Activated naive CD8-positive, alpha-beta T cell treated with anti-CD3 and anti-CD28 coated beads, Interleukin-2, amount 10 ng/mL, durations not matched to agents 7 days and 5 days (primary cell): Measurements from ENCODE around the gene ITGB1. TPM values are rescaled to one million over a fixed set of nuclear protein-coding genes. Genes with fewer than 3 reads are reported as not detected.

Source experiments
- ATAC-seq: fragments of 150-1000 bp; cut with Tn5 transposase; one replicate; pipeline ENCODE4 v1.10.0; 2021; ENCODE audit warnings: low read depth, moderate library complexity
- POLR2A ChIA-PET: fragments of 350-600 bp; sonication (Branson Sonifier 250); formaldehyde crosslinking; loops from one replicate; lab custom pipeline; 2021; ENCODE audit warnings: antibody characterized with exemption; lab: Charles Lee
- DNase-seq: peaks from one replicate; pipeline ENCODE4 v3.0.0; 2021
- H3K27ac Mint-ChIP-seq: one replicate; pipeline ENCODE4 v1.8.0; 2022; ENCODE audit warnings: mild to moderate bottlenecking, mixed read lengths
- H3K27me3 Mint-ChIP-seq: one replicate; pipeline ENCODE4 v1.8.0; 2022; ENCODE audit warnings: mild to moderate bottlenecking, moderate library complexity, mixed read lengths
- H3K36me3 Mint-ChIP-seq: one replicate; pipeline ENCODE4 v1.8.0; 2021; ENCODE audit warnings: mild to moderate bottlenecking, mixed read lengths
- H3K4me1 Mint-ChIP-seq: one replicate; pipeline ENCODE4 v1.8.0; 2021; ENCODE audit warnings: mixed read lengths
- H3K4me3 Mint-ChIP-seq: one replicate; pipeline ENCODE4 v1.8.0; 2022; ENCODE audit warnings: mild to moderate bottlenecking, moderate library complexity, mixed read lengths
- H3K9me3 Mint-ChIP-seq: one replicate; pipeline ENCODE4 v1.8.0; 2021; ENCODE audit warnings: mixed read lengths
- total RNA-seq, 2 experiments: library from RNA; stranded (reverse); gene quantifications; one replicate each; pipeline ENCODE4 v1.2.3, GENCODE V29; 2021

The ITGB1 gene
- total RNA-seq, 2 experiments from 2014 or later = 60.3 to 77.8 TPM

DNA sequence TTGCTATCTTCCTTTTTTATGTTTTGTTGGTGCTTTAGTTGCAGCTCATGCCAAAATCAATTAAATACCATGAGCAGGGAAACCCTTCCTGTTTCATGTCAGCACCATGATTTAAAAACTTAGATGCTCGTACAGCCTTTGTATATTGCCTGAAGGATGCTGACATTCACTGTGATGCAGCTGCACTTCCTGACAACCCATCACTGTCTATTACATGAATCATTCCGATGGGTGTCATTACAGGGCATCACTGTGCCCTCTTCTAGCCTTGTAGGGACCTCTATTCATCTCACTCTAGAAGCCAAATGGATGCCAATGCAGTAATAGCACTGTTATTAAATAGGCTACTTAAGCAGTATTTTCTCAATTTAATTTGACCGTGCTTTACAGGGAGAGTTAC lies 18.3 kb upstream of the ITGB1 start:
- no peaks in the 10 kb centered on the region for H3K27me3 Mint-ChIP-seq
- DNase-seq (no peak), ATAC-seq (no peak)
- H3K4me1 Mint-ChIP-seq = peaks cover 11% of the 10 kb centered on the region
- no peaks in the 10 kb centered on the region for H3K9me3 Mint-ChIP-seq
- no peak overlapping the region for H3K4me3 Mint-ChIP-seq
- H3K27ac Mint-ChIP-seq = no peak overlapping the region
- H3K36me3 Mint-ChIP-seq = no peaks in the 10 kb centered on the region
- POLR2A ChIA-PET = no interaction called here

DNA sequence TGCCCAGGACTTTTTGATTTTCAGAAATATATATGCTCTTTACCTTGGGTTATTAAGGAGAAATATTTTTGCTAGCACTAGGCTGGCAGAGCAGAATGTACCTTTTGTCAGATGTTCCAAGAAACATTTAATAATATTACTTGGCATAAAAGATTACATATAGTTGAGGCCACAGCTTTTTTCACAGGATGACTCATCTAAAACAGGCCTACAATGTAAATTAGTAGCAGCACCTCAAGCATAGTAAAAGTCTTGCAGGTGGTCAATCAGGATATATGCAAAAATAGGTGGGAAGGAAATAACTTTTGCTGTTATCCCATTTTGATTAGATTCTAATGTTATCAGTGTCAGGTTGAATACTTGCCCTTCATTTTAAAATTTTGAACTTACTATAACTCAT lies 14.9 kb upstream of the ITGB1 start:
- no peaks in the 10 kb centered on the region for H3K36me3 Mint-ChIP-seq
- POLR2A ChIA-PET = no interaction called here
- H3K4me3 Mint-ChIP-seq = no peak overlapping the region
- DNase-seq (no peak), ATAC-seq (no peak)
- H3K4me1 Mint-ChIP-seq = no peaks in the 10 kb centered on the region
- H3K27me3 Mint-ChIP-seq = no peaks in the 10 kb centered on the region
- H3K9me3 Mint-ChIP-seq = no peaks in the 10 kb centered on the region
- no peak overlapping the region for H3K27ac Mint-ChIP-seq

DNA sequence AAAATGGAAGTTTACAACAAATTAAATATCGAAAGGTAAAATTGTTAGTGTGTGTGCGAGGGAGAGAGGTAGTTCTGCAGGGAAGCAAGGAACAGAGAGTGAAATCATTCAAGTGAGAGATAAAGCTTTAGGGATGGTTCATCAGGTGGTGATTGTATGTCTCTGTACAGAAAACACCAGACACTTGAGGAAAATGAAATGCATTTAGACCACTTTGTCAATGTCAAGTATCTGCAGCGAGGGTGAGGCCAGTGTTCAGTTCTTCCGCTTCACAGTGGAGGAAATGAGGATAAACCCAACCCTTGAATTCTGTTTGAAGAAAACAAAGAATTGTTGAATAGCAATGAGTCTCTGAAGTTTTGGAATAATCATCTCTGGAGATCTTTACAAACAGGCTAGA lies 14.4 kb upstream of the ITGB1 start:
- H3K36me3 Mint-ChIP-seq = no peaks in the 10 kb centered on the region
- H3K27me3 Mint-ChIP-seq = no peaks in the 10 kb centered on the region
- DNase-seq = no peak
- no peaks in the 10 kb centered on the region for H3K4me1 Mint-ChIP-seq
- H3K9me3 Mint-ChIP-seq = no peaks in the 10 kb centered on the region
- no peak overlapping the region for H3K27ac Mint-ChIP-seq
- POLR2A ChIA-PET = no interaction called here
- no peak overlapping the region for H3K4me3 Mint-ChIP-seq
- ATAC-seq = no peak

DNA sequence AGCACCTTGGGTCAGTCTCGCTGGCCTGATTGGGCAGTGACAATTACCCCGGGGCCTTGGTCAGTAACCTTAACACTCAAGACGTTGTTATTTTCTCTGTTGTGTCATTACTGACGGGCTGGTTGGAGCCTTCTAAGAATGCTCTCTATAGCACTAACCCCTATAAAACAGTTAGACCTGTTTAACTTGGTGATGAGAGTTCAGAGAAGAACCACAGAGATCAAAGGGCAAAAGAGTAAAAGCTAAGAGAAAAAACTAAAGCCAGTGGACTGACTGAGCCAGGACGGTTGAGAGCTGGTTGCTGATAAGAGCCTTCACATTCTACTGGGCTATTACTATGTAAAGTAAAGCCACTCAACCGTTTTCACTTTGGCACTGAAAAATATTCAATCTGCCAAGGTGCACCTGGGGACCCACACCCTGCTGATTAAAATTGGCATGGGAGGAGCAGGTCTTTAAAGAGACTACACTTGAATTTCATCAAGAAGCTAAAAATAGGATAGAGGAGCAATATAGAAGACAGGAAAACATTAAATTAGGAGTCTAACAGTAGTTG lies 13.6 kb upstream of the ITGB1 start:
- POLR2A ChIA-PET = no interaction called here
- H3K9me3 Mint-ChIP-seq = no peaks in the 10 kb centered on the region
- H3K27ac Mint-ChIP-seq = no peak overlapping the region
- DNase-seq = no peak
- ATAC-seq = no peak
- no peak overlapping the region for H3K4me3 Mint-ChIP-seq
- H3K4me1 Mint-ChIP-seq = no peaks in the 10 kb centered on the region
- no peaks in the 10 kb centered on the region for H3K27me3 Mint-ChIP-seq
- no peaks in the 10 kb centered on the region for H3K36me3 Mint-ChIP-seq

DNA sequence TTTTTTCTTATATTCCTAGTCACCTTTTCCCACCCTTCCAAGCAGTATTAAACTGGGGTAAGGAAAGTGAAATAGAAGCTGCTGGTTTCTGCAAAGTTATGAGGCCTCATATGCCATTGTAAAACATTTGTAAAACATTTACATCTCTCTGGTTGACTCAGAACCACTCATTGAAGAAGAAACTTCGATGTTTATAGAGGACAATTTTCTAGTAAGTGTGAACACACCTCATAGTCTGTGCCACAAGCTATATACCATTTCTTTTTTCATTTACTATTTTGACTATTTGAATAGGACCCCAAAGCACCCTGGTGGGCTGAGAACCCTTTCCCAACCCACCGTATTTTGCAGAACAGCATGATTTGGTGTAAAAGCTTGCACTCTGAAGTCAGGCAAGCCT lies 12.9 kb upstream of the ITGB1 start:
- POLR2A ChIA-PET = no interaction called here
- no peaks in the 10 kb centered on the region for H3K9me3 Mint-ChIP-seq

DNA sequence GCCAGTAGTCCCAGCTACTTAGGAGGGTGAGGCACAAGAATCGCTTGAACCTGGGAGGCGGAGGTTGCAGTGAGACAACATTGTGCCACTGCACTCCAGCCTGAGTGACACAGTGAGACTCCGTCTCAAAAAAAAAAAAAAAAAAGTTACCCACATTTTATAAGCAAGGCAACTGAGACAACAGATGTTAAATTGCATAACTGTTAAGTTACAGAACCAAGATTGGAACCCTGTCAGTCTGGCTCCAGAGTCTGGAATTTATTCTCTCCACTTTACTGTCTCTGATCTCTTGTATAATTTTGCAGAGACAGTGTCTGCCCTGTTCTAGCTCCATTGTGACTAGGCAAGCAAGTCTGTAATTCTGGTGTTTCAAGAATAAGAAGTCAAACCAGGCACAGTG lies 6.2 kb upstream of the ITGB1 start:
- POLR2A ChIA-PET = no interaction called here
- Mint-ChIP-seq H3K9me3 (no peaks in the 10 kb centered on the region), H3K4me3 (no peak overlapping the region), H3K27ac (no peak overlapping the region), H3K4me1 (peaks cover 2% of the 10 kb centered on the region), H3K27me3 (no peaks in the 10 kb centered on the region), H3K36me3 (no peaks in the 10 kb centered on the region)
- DNase-seq (no peak), ATAC-seq (no peak)

More for the DNA sequence above, 12.9 kb upstream of the ITGB1 start:
- H3K27ac Mint-ChIP-seq = no peak overlapping the region
- DNase-seq (no peak), ATAC-seq (no peak)
- H3K27me3 Mint-ChIP-seq = no peaks in the 10 kb centered on the region
- no peaks in the 10 kb centered on the region for H3K36me3 Mint-ChIP-seq
- H3K4me1 Mint-ChIP-seq = no peaks in the 10 kb centered on the region
- no peak overlapping the region for H3K4me3 Mint-ChIP-seq

DNA sequence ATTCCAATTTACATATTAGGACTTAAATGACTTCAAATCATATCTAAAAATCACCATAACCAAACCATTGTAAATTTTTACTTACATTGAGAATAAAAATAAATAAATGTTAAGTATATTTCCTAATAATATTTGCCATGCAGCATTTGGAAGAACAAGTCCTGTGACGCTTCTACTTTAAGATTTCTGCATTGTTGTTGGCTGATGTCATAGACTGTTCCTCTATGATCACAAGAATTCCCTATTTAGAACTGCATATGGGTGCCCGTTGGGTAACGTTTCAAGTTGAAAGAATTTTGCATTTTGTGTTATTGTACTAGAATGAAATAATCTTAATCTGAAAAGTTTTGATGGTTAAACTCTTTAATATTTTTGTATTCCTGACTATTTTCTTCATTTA lies 5.1 kb upstream of the ITGB1 start:
- Mint-ChIP-seq H3K4me3 (no peak overlapping the region), H3K36me3 (no peaks in the 10 kb centered on the region), H3K4me1 (peaks cover 8% of the 10 kb centered on the region), H3K27me3 (no peaks in the 10 kb centered on the region), H3K9me3 (no peaks in the 10 kb centered on the region), H3K27ac (no peak overlapping the region)
- ATAC-seq = no peak
- POLR2A ChIA-PET = no interaction called here
- no peak for DNase-seq

DNA sequence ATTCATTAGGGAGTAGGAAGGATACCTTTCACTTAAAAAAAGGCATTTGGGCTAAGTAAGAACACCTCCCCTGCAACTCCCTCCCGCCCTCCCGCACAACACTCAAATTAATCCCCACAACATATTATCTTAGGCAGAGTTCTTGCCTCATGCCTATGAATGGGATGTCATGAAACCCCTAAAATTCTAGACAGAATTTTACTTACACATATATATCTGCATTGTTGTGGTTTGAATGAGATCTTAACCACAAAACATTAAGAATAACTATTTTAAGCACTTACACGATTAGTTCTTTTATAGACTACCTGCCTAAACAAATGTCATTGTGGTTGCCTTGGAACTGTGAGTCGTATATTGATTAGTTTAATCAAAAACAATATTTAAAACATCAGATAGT lies 4.5 kb upstream of the ITGB1 start:
- POLR2A ChIA-PET = no interaction called here
- Mint-ChIP-seq H3K4me1 (peaks cover 8% of the 10 kb centered on the region), H3K27me3 (no peaks in the 10 kb centered on the region), H3K4me3 (no peak overlapping the region), H3K9me3 (no peaks in the 10 kb centered on the region), H3K27ac (no peak overlapping the region), H3K36me3 (no peaks in the 10 kb centered on the region)
- DNase-seq = no peak
- no peak for ATAC-seq

DNA sequence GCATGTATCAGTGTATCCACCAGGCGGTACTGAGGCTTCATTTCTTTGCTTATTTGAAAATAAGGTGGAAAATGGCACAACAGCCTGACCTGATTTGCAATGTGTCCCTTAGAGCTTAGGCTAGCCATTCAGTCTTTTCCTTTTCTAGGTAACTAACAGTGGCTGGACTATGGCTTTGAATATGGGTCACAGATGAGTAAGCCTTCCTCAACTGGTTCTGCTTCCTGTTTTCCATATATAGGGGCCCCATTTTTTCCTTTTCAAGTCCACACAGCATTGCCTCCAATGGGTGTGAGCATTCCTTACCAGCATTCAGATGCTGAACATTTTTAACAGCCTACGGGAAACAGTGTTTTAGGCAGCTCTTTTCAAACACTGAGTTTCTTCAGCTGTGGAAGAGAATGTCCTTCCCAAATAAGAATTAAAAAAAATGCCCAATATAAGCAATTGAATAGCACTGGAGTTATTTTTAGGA lies 3.9 kb upstream of the ITGB1 start:
- H3K27ac Mint-ChIP-seq = no peak overlapping the region

DNA sequence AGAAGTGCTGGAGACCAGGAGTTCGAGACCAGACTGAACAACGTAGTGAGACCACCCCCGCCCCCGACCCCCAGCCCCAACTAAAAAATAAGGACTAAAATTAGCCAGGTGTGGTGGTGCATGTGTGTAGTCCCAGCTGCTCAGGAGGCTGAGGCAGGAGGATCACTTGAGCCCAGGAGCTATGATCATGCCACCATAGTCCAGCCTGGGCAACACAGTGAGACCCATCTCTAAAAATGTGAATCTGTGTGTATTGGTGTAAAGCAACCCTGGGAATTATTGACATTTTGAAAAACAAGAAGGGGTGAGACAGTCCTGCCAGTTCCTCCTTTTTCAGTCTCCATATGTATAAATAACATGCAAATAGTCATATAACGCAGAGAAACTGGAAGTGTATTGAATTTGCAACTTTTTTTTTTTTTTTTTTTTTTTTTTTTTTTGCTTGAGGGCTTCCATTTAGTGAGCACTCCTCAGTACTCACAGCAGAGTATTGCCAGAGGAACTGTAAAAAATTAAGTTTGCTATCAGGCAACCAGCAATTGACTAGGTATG lies 3.4 kb upstream of the ITGB1 start:
- Mint-ChIP-seq H3K4me1 (peaks cover 10% of the 10 kb centered on the region), H3K27ac (no peak overlapping the region), H3K27me3 (no peaks in the 10 kb centered on the region), H3K4me3 (no peak overlapping the region), H3K9me3 (no peaks in the 10 kb centered on the region), H3K36me3 (no peaks in the 10 kb centered on the region)
- ATAC-seq (no peak), DNase-seq (no peak)
- POLR2A ChIA-PET = no interaction called here

More for the DNA sequence above, 3.9 kb upstream of the ITGB1 start:
- H3K27me3 Mint-ChIP-seq = no peaks in the 10 kb centered on the region
- POLR2A ChIA-PET = no interaction called here
- H3K4me3 Mint-ChIP-seq = no peak overlapping the region
- ATAC-seq (no peak), DNase-seq (no peak)
- H3K4me1 Mint-ChIP-seq = peaks cover 8% of the 10 kb centered on the region
- no peaks in the 10 kb centered on the region for H3K36me3 Mint-ChIP-seq
- no peaks in the 10 kb centered on the region for H3K9me3 Mint-ChIP-seq

DNA sequence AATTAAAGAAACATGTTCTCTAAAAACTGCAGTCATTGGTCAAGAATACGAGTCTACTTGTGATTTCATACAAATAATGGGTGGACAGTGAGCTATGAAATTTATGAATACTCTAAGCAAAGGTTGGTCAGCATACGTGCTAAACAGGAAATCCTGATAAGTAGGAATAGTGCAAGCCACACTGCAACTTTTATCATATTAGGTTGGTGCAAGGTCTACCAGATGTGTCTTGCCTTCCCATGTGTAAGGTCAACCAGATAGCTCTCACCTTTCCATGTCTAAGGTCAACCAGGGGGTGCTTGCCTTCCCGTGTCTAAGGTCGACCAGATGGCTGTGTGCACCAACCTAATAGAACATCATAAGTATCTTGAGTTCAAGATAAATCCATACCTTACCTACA lies 2.0 kb upstream of the ITGB1 start:
- H3K36me3 Mint-ChIP-seq = no peaks in the 10 kb centered on the region
- DNase-seq (no peak), ATAC-seq (no peak)
- H3K27ac Mint-ChIP-seq = no peak overlapping the region
- no peak overlapping the region for H3K4me3 Mint-ChIP-seq
- no peaks in the 10 kb centered on the region for H3K27me3 Mint-ChIP-seq
- H3K9me3 Mint-ChIP-seq = no peaks in the 10 kb centered on the region
- peaks cover 18% of the 10 kb centered on the region for H3K4me1 Mint-ChIP-seq
- POLR2A ChIA-PET = interaction anchor here (0.6 kb wide), 1 partner anchor 15 kb away, joined by 3 read pairs; no protein-coding TSS in a partner anchor

DNA sequence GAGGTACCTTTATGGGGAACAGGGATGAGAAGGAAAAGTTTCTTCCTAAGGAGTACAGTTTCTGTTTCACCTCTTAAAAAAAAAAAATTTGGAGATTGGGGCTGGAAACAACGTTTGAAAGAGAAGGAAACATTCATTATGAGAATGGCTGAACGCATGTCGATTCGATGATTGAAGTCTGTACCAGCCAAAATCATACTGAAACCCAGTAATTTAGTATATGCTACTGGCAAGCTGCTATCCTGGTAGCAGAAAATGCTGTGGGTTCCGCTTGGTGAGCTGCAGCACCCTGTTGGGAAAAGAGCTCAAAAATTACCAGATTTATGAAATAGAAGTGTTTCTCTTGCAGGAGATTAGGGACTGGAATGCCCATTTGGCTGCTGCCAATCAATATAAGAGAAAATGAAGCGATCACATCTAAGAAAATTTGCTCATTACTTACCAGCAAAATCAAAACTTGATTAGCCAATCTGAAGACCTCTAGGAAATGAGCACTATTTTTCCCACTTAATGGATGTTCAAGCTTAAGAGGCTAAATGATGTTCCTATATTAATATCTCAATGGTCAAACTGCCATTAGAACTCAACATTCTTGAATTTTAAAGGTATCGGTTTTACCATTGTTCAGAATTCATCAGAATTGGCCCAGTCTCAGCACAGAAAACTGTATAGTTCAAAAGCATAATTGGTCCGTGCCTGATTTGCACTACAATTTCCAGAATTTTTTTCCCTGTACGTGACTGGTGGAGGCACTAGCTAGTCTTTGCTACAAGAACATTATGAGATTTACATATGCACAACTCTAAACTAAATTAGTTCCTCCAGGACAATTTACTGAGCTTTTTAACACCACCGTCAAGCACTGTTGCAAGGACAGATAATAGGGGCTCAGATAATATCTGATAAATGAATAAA lies 1.2 kb upstream of the ITGB1 start:
- Mint-ChIP-seq H3K4me1 (peaks cover 20% of the 10 kb centered on the region), H3K27me3 (no peaks in the 10 kb centered on the region), H3K27ac (peak overlapping the region; percentile 75), H3K36me3 (no peaks in the 10 kb centered on the region), H3K4me3 (peak overlapping the region; percentile 88), H3K9me3 (no peaks in the 10 kb centered on the region)
- DNase-seq = no peak
- no peak for ATAC-seq
- POLR2A ChIA-PET = interaction anchor here (0.6 to 1.2 kb wide), 2 partner anchors 16 to 22 kb away, joined by 3 to 4 read pairs; no protein-coding TSS in a partner anchor

DNA sequence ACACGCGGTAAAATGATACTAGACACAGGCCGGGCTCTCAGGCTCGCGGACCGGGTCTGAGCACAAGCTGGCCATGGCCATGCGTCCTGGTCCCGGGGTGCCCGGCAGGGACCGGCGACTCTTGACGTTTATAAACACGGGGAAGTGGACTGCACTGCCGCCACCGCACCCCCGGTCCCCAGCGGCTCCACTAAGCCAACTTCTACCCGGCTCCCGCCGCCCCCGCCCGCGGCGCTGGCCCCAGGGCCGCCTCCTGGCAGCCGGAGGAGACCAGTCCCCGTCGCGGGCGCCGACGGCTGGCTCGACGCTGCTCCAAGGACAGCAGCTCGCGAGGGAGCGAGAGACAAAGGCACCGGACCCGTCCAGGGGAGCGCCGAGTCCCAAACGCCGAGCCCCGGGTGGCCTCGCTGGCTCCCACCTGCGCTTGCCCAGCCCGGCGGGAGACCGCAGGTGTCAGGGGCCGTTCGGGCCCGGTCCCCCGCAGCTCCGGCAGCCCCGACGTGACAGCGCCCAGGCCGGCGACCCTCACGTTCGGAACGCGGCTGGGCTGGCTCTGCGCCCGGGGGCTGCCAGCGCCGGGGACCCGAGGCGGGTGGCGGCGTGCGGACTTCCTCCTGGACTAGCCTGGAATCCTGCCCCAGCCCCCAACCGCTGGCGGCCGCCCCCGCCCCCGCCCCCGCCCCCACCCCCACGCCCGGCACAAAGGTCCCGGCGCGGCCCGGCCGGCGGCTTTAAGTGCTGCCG lies 517 bp downstream of the ITGB1 start:
- Mint-ChIP-seq H3K9me3 (no peaks in the 10 kb centered on the region), H3K4me3 (peak overlapping the region; percentile 81), H3K27ac (peak overlapping the region; percentile 71), H3K36me3 (peaks cover 1% of the 10 kb centered on the region), H3K4me1 (peaks cover 26% of the 10 kb centered on the region), H3K27me3 (no peaks in the 10 kb centered on the region)
- DNase-seq (peak; percentile 66), ATAC-seq (peak; percentile 41)
- POLR2A ChIA-PET = interaction anchor here (1.0 to 1.9 kb wide), 3 partner anchors 24 to 512 kb away, joined by 3 to 12 read pairs (median 3); partner anchors contain the start of gene CCDC7
